ENCODE results near the gene GMEB2. TPM values are rescaled to one million over a fixed set of nuclear protein-coding genes. Genes with fewer than 3 reads are reported as not detected.
"Not testable (repeated sequence)": the region's sequence is repeated elsewhere in the genome, so short reads cannot be mapped to it uniquely, and the experiment has no call there.

GMEB2 gene
- total RNA-seq, 1 experiment from 2014 or later, result 17.0 TPM

- Histone ChIP-seq H3K4me3 (ENCODE audit: insufficient read depth, low read depth, low read length) (peak overlapping the region; percentile 64), H3K27me3 (ENCODE audit: control insufficient read depth, insufficient read depth, low read length) (no peaks in the 10 kb centered on the region), H3K36me3 (replicated peaks; ENCODE audit: control insufficient read depth, insufficient read depth, low read length) (peaks cover 2% of the 10 kb centered on the region)
- no peak for DNase-seq
Measured at GRCh38 chr20:63572788-63573646, 53.9 kb downstream of the GMEB2 start.

DNA sequence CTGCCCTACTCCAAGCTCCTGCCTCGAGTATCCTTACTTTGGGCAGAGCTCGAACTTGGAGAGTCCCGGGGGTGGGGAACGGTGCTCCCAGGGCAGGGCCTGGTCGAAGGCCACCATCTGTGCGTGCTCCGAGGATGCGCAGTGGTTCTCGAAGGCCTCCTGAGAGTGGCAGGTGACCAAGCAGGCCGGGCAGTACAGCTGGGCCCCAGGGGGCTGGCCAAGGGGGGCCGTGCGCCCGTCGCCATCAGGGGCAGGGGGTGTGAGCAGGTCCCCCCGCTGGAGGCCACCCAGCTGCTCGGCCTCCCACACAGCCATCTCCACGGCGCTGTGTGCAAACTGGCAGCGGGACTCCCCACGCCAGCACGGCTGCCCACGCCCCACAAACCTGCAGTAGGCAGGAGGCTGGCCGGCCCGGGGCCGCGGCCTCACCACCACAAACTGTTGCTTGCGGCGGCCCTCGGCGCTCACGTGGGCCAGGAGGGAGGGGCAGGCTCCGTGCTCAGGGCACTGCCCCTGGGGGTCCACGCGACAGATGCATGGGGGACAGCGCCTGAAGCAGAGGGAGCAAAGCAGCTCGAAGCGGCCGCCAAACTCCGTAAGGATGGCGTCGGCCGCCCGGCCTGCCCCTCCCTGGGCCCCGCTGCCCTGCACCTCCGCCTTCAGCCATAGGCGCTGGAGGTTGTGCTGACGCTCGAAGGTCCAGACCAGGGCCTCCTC, 54.7 kb downstream of the GMEB2 start:
- Histone ChIP-seq H3K36me3 (replicated peaks; ENCODE audit: control insufficient read depth, insufficient read depth, low read length) (peaks cover 2% of the 10 kb centered on the region), H3K27me3 (ENCODE audit: control insufficient read depth, insufficient read depth, low read length) (no peaks in the 10 kb centered on the region), H3K4me3 (ENCODE audit: insufficient read depth, low read depth, low read length) (no peak overlapping the region)
- DNase-seq, result no peak

DNA sequence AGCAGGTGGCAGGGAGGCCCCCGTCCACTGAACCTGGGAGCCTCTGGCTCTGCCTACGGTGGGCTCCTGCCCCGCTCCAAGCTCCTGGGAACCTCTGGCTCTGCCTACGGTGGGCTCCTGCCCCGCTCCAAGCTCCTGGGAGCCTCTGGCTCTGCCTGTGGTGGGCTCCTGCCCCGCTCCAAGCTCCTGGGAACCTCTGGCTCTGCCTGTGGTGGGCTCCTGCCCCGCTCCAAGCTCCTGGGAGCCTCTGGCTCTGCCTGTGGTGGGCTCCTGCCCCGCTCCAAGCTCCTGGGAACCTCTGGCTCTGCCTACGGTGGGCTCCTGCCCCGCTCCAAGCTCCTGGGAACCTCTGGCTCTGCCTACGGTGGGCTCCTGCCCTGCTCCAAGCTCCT, 55.8 kb downstream of the GMEB2 start:
- not testable (repeated sequence) for H3K4me3 ChIP-seq (ENCODE audit: insufficient read depth, low read depth, low read length); H3K36me3 ChIP-seq (replicated peaks; ENCODE audit: control insufficient read depth, insufficient read depth, low read length); H3K27me3 ChIP-seq (ENCODE audit: control insufficient read depth, insufficient read depth, low read length); DNase-seq

- Histone ChIP-seq H3K36me3 (replicated peaks; ENCODE audit: control insufficient read depth, insufficient read depth, low read length) (peaks cover 2% of the 10 kb centered on the region), H3K4me3 (ENCODE audit: insufficient read depth, low read depth, low read length) (no peak overlapping the region), H3K27me3 (ENCODE audit: control insufficient read depth, insufficient read depth, low read length) (no peaks in the 10 kb centered on the region)
- no peak for DNase-seq
Measured at GRCh38 chr20:63570281-63571086, 56.4 kb downstream of the GMEB2 start.

DNA sequence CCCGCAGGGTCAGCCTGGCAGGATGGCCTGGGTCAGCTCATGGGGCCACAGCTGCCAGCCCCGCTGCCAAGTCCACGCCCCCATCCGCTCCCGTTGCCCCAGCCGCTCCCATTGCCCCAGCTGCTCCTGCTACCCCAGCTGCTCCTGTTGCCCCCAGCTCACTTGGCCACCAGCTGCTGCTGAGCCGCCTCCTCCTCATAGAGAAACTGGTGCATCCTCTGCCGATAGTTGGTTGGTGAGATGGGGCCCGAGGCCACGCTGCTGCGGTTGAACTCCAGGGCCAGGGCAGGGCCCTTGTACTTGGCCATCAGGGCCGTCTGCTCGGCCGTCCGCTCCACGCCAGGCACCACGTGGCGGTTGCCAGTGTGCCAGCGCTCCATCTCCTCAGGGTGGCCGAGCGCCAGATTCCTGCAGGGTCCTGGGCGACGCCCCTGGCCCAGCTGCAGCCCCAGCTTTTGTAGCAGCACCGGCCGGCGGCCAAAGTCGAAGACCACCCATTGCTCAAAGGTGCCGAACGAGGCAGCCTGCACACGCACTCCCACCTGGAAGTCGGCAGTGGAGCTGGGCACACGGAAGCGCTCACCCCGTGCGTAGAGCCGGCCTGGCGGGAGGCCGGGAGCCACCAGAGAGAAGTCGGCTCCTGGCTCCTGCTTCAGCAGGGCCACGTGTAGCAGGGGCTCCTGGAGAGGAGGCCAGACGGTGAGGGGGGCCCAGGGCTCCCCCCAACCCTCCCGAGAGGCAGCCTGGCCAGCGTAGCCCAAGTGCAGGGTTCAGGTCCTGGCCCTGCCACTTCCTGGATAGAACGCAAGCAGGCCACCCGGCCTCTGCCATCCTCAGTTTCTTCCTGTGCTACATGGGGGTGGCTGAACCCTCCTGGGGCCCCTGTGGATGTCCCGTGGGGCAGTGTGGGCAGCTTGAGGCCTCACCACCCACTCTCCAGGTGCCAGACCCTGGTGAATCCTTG, 57.6 kb downstream of the GMEB2 start:
- DNase-seq, result no peak
- H3K36me3 ChIP-seq (replicated peaks; ENCODE audit: control insufficient read depth, insufficient read depth, low read length), result peaks cover 2% of the 10 kb centered on the region
- H3K27me3 ChIP-seq (ENCODE audit: control insufficient read depth, insufficient read depth, low read length), result no peaks in the 10 kb centered on the region
- H3K4me3 ChIP-seq (ENCODE audit: insufficient read depth, low read depth, low read length), result no peak overlapping the region

DNA sequence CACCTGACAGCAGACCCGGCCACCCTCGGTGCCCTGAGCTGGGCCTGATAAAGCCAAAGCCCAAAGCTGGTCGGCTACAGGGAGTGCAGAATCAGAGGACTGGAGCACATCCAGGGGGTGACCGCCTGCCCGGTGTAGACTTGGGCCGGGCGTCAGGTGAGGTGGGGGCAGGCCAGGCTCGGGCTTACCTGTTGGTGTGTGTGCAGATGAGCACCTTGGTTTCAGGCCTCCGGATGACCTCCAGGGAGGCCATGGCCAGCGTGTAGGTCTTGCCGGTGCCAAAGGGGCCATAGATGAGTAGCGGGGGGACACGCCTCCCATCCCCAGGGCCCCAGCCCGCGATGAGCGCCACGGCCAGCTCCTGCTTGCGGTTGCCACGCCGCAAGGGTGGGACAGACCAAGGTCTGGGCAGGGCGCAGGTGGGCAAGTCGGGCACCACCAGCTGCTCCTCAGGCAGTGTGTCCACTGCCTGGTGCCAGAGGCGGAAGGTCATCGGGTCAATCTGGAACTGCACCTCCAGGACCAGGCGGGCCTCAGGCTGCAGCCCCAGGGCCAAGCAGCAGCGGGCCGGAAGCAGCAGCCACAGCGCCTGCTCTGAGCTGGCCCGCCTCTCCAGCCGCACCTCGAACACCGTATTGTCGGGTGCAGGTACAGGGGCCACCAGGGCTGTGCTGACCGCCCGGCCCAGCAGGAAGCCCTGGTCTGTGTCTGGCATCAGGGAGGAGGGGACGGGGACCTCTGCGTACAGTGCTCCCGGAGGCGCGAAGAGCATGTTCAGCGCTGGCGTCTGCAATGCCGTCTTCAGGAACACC, 58.5 kb downstream of the GMEB2 start:
- peaks cover 2% of the 10 kb centered on the region for H3K36me3 ChIP-seq (replicated peaks; ENCODE audit: control insufficient read depth, insufficient read depth, low read length)
- DNase-seq, result no peak
- H3K4me3 ChIP-seq (ENCODE audit: insufficient read depth, low read depth, low read length), result no peak overlapping the region
- no peaks in the 10 kb centered on the region for H3K27me3 ChIP-seq (ENCODE audit: control insufficient read depth, insufficient read depth, low read length)

DNA sequence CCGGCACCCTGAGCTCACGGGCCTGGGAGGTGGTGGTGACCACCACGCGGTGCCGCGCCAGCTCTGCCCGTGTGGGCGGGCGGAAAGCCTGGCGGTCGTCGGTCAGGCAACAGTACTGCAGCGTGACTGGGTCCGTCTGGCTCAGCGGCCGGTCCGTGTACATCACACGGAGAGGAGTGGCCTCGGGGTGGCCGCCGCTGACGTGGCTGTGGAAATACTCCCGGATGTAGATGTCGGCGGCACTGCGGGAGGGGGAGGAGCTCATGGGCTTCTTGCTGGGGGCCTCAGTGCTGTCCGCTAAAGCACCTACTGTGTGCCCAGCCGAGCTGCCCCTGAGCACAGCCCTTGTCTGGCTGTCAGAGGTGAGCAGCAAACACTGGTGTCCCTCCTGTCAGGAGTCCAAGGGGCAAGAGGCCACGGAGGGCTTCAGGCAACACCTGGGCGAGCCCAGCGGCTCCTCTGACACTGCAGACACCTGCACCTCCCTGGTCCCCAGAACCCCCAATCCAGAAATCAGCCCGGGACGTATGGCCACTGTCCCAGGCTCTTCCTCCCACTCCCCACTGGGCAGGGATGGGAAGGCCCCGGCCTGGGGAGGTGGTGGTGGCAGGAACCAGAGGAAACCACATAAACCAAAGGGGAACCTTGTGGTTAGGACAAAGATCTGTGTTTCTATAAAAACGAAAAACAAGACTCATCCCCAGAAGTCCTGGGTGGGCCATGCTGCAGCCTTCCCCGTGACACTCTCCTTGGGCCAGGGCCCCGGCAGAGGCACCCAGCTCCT, 59.3 kb downstream of the GMEB2 start:
- DNase-seq, result no peak
- H3K27me3 ChIP-seq (ENCODE audit: control insufficient read depth, insufficient read depth, low read length), result no peaks in the 10 kb centered on the region
- no peak overlapping the region for H3K4me3 ChIP-seq (ENCODE audit: insufficient read depth, low read depth, low read length)
- peaks cover 2% of the 10 kb centered on the region for H3K36me3 ChIP-seq (replicated peaks; ENCODE audit: control insufficient read depth, insufficient read depth, low read length)

DNA sequence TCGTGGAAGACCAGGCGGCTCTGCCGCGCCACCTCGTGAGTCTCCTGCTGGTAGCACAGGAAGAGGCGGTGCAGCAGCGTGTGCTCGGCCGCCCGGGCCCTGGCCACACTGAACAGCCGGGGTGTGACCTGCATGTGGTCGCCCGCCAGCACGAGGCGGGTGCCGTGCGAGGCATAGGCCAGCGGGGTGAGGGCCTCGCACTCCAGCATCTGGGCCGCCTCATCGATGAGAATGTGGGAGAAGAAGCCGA, 59.8 kb downstream of the GMEB2 start:
- no peak for DNase-seq
- H3K27me3 ChIP-seq (ENCODE audit: control insufficient read depth, insufficient read depth, low read length), result no peaks in the 10 kb centered on the region
- H3K4me3 ChIP-seq (ENCODE audit: insufficient read depth, low read depth, low read length), result no peak overlapping the region
- H3K36me3 ChIP-seq (replicated peaks; ENCODE audit: control insufficient read depth, insufficient read depth, low read length), result peaks cover 2% of the 10 kb centered on the region

DNA sequence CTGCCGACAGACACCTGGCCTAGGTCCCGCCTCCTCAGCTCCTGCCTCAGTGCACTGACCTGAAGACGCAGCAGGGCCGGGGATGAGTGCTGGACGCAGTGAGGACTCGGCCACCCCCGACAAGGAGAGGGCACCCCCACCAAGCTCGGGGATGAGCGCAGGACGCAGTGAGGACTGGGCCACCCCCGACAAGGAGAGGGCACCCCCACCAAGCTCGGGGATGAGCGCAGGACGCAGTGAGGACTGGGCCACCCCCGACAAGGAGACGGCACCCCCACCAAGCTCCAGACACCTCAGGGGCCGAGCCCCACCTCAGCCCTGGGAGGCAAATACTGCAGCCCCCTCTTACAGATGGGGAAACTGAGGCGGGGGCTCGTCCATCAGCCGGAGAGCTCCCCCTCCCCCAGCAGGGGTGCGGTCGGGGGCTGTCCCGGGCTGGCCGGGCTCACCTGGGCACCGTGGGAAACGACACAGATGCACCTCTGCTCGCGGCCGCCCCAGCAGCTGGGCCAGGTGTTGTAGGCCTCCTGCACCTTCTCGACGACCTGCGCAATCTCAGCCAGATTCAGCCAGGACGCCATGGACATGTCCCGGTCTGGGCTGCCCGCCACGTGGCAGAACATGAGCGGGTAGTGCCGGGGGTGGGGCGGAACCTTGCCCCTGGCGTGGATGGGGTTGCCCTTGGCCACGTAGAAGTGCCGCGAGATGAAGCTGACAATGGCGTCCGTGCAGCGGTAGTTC, 60.3 kb downstream of the GMEB2 start:
- DNase-seq, result no peak
- Histone ChIP-seq H3K4me3 (ENCODE audit: insufficient read depth, low read depth, low read length) (no peak overlapping the region), H3K27me3 (ENCODE audit: control insufficient read depth, insufficient read depth, low read length) (no peaks in the 10 kb centered on the region), H3K36me3 (replicated peaks; ENCODE audit: control insufficient read depth, insufficient read depth, low read length) (no peaks in the 10 kb centered on the region)

GRCh38 chr20:63565699-63566335, 61.1 kb downstream of the GMEB2 start:
- Histone ChIP-seq H3K36me3 (replicated peaks; ENCODE audit: control insufficient read depth, insufficient read depth, low read length) (no peaks in the 10 kb centered on the region; the same call in 1 of the 2 replicates), H3K27me3 (ENCODE audit: control insufficient read depth, insufficient read depth, low read length) (no peaks in the 10 kb centered on the region), H3K4me3 (ENCODE audit: insufficient read depth, low read depth, low read length) (no peak overlapping the region)
- DNase-seq, result no peak

- H3K4me3 ChIP-seq (ENCODE audit: insufficient read depth, low read depth, low read length), result no peak overlapping the region
- no peaks in the 10 kb centered on the region for H3K27me3 ChIP-seq (ENCODE audit: control insufficient read depth, insufficient read depth, low read length)
- DNase-seq, result no peak
- no peaks in the 10 kb centered on the region; the same call in 1 of the 2 replicates for H3K36me3 ChIP-seq (replicated peaks; ENCODE audit: control insufficient read depth, insufficient read depth, low read length)
Measured at GRCh38 chr20:63565021-63565698, 61.7 kb downstream of the GMEB2 start.
